AG10803 (cell line): ENCODE measurements around the gene EID2B.

ENCODE experiments used
- DNase-seq: peaks from one replicate; pipeline ENCODE4 v3.0.0; 2010; ENCODE audit warnings: low read depth
- H3K4me3 ChIP-seq: 2 replicates; pipeline ENCODE4 v1.5.1; 2011; ENCODE audit warnings: mild to moderate bottlenecking, low read length, control low read depth
- TF ChIP-seq, protein P1 (sequence below): conservative IDR thresholded peaks from 2 replicates; pipeline ENCODE4 v1.5.1; 2011; ENCODE audit warnings: mild to moderate bottlenecking, low read length, control low read depth, inconsistent platforms

Gene EID2B

DNA sequence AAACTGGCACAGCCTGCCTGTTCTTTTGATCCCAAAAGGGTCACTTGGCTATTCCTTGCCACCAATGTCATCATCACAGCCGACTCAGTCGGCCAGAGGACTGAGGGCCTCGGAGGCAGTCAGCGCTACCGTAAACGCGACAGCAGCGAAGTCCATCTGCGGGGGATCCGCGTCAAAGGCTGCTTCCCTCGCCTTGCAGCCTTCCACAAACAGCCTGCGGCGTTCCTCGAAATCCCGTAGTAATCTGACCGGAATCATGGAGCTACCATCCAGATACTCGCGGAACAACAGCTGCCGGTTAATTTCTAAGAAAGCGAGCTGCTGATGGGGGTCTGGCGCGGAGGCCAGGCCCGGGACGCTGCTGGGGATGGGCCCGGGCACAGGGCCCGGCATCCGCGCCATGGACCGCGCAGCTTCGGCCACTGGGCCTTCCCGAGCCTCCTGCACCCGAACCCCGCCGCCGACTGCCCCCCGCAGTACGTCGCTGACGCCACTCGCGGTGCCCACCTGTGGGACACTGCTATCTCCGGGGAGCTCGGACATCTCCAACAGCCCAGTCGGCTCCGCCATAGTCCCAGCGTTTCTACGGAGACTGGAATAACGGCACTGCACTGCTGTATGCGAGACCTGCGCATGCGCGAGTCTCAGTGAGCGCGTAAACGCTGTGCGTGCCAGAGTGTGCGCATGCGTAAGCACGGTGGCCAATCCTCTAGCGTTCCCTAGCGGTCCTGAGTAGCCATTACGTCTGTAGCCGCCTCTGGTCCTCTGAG lies at the start of gene EID2B:
TSS of gene EID2B (minus strand) at position 620 of the 770 bp plus-strand sequence. CDS start at position 570, 50 bp downstream.
- peak within 1 kb of the TSS; percentile 90 for H3K4me3 ChIP-seq
- TF ChIP-seq, protein P1, sequence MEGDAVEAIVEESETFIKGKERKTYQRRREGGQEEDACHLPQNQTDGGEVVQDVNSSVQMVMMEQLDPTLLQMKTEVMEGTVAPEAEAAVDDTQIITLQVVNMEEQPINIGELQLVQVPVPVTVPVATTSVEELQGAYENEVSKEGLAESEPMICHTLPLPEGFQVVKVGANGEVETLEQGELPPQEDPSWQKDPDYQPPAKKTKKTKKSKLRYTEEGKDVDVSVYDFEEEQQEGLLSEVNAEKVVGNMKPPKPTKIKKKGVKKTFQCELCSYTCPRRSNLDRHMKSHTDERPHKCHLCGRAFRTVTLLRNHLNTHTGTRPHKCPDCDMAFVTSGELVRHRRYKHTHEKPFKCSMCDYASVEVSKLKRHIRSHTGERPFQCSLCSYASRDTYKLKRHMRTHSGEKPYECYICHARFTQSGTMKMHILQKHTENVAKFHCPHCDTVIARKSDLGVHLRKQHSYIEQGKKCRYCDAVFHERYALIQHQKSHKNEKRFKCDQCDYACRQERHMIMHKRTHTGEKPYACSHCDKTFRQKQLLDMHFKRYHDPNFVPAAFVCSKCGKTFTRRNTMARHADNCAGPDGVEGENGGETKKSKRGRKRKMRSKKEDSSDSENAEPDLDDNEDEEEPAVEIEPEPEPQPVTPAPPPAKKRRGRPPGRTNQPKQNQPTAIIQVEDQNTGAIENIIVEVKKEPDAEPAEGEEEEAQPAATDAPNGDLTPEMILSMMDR: peak; percentile 97
- DNase-seq: peak; percentile 91

- DNase-seq: no peak
- H3K4me3 ChIP-seq: no peak overlapping the region
- TF ChIP-seq, protein P1: no peak
Measured at GRCh38 chr19:39582442-39582841, 49.8 kb upstream of the EID2B start.

- TF ChIP-seq, protein P1: no peak
- peak; percentile 9 for DNase-seq
- no peak overlapping the region for H3K4me3 ChIP-seq
Measured at GRCh38 chr19:39568604-39569003, 36.0 kb upstream of the EID2B start.

- TF ChIP-seq, protein P1: no peak
- no peak overlapping the region for H3K4me3 ChIP-seq
- DNase-seq: no peak
Measured at GRCh38 chr19:39566064-39566463, 33.4 kb upstream of the EID2B start.

DNA sequence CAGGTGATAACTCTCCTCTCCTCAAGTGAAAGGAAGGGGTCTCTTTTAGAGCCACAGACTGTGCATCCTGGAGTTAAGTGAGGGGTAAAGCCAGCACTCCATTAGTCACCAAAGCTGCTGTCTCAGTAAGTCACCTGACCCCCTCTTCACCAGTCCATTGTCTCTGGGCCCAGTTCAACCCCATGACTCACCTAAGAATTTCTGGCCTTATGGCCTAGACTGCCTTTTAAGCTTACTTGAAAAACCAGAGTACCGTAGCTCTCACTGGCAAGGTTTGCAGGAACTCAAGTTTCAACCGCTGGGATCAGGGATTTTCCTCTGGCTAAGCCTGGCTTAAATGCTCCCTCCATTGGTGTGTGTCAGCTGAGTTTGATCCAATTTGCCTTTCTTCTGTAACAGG lies 30.8 kb upstream of the EID2B start:
- TF ChIP-seq, protein P1: no peak
- no peak for DNase-seq
- H3K4me3 ChIP-seq: no peak overlapping the region

GRCh38 chr19:39558624-39559117 lies 26.0 kb upstream of the EID2B start:
- no peak overlapping the region for H3K4me3 ChIP-seq
- TF ChIP-seq, protein P1: no peak
- no peak for DNase-seq
